HCT116 (cell line): ENCODE data around the gene TMEM126B. TPM values are rescaled to one million over a fixed set of nuclear protein-coding genes. Genes with fewer than 3 reads are reported as not detected.

Experiments used
- ATAC-seq: fragments of 200-7000 bp; cut with Tn5 transposase; 2 replicates; pipeline ENCODE4 v1.9.1; 2020; ENCODE audit warnings: mild to moderate bottlenecking, moderate library complexity
- BruUV-seq: library from RNA; stranded (reverse); fragments of 400-500 nt; replicated peaks from 2 replicates; lab custom pipeline; 2021; lab: Mats Ljungman, UMichigan
- CTCF ChIA-PET: fragments of 300-600 bp; sonication (Branson Sonifier 250); formaldehyde crosslinking; loops from one replicate; lab custom pipeline; 2021; ENCODE audit warnings: antibody characterized with exemption; lab: Charles Lee
- POLR2A ChIA-PET: fragments of 300-600, 350-600 bp; sonication (Branson Sonifier 250); formaldehyde crosslinking; loops from one replicate; lab custom pipeline; 2021; ENCODE audit warnings: antibody characterized with exemption; lab: Charles Lee
- RAD21 ChIA-PET, 2 experiments: fragments of 300-600 bp; sonication (Branson Sonifier 250); formaldehyde crosslinking; loops; one replicate each; lab custom pipeline; 2023; ENCODE audit warnings: low total read pairs in 2 of 2; ENCODE audit not compliant: uncharacterized antibody in 2 of 2, unreplicated experiment in 2 of 2, low non-redundant PET in 1 of 2; lab: Charles Lee
- DNase-seq: peaks from one replicate; pipeline ENCODE4 v3.0.0-alpha.2; 2010; ENCODE audit warnings: low read depth, low spot score
- H2AFZ ChIP-seq: fragments of 200-600 bp; shearing (Covaris generic), sonication (generic); 2 replicates; pipeline ENCODE4 v1.6.1; 2017; ENCODE audit warnings: low read depth, mixed run types, mixed read lengths, antibody characterized with exemption, low read length; ENCODE audit not compliant: poor library complexity, severe bottlenecking
- H3K27ac ChIP-seq: 2 replicates; pipeline ENCODE4 v1.5.1; 2012; ENCODE audit warnings: low read depth, low read length
- H3K27me3 ChIP-seq: fragments of 200-600 bp; sonication (generic); 2 replicates; pipeline ENCODE4 v1.6.1; 2016; ENCODE audit warnings: mixed run types, low read length, mixed read lengths; ENCODE audit not compliant: insufficient read depth
- H3K36me3 ChIP-seq, 2 experiments: fragments of 200-500 bp in 1 of 2; fragments of 200-600 bp in 1 of 2; sonication (Bioruptor generic) in 1 of 2; sonication (generic) in 1 of 2; 2 replicates each; pipeline versions ENCODE4 v1.5.1 to v1.6.1; 2014 to 2016; ENCODE audit warnings: low read length in 2 of 2, inconsistent platforms in 1 of 2, mixed read lengths in 1 of 2, mixed run types in 1 of 2; ENCODE audit not compliant: insufficient read depth in 2 of 2, control insufficient read depth in 1 of 2
- H3K4me1 ChIP-seq, 2 experiments: fragments of 200-600 bp in 1 of 2; sonication (generic) in 1 of 2; 2 replicates each; pipeline versions ENCODE4 v1.5.1 to v1.6.1; 2012 to 2017; ENCODE audit warnings: low read length in 2 of 2, inconsistent platforms in 1 of 2, mild to moderate bottlenecking in 1 of 2, mixed read lengths in 1 of 2, mixed run types in 1 of 2, moderate library complexity in 1 of 2; ENCODE audit not compliant: insufficient read depth in 2 of 2, control insufficient read depth in 1 of 2
- H3K4me2 ChIP-seq: fragments of 200-600 bp; sonication (generic); 2 replicates; pipeline ENCODE4 v1.6.1; 2017; ENCODE audit warnings: mixed run types, low read length, mixed read lengths
- H3K4me3 ChIP-seq, 2 experiments: fragments of 200-600 bp in 1 of 2; sonication (generic) in 1 of 2; replicated peaks in 1 of 2; 2 replicates each; pipeline ENCODE4 v1.5.1; 2011 to 2016; ENCODE audit warnings: low read length in 2 of 2, control low read depth in 1 of 2, low read depth in 1 of 2, mild to moderate bottlenecking in 1 of 2, mixed read lengths in 1 of 2, mixed run types in 1 of 2
- H3K79me2 ChIP-seq: fragments of 200-600 bp; sonication (generic); 2 replicates; pipeline ENCODE4 v1.6.1; 2017; ENCODE audit warnings: mild to moderate bottlenecking, mixed run types, low read length, moderate library complexity, mixed read lengths; ENCODE audit not compliant: insufficient read depth
- H3K9ac ChIP-seq: fragments of 200-600 bp; sonication (generic); 2 replicates; pipeline ENCODE4 v1.6.1; 2016; ENCODE audit warnings: low read length, mixed read lengths
- H3K9me2 ChIP-seq: fragments of 200-600 bp; sonication (generic), shearing (Covaris generic); 2 replicates; pipeline ENCODE4 v1.6.1; 2017; ENCODE audit warnings: mixed run types, mild to moderate bottlenecking, moderate library complexity; ENCODE audit not compliant: insufficient read depth
- H3K9me3 ChIP-seq, 2 experiments: fragments of 200-500 bp in 1 of 2; fragments of 200-600 bp in 1 of 2; sonication (Bioruptor generic) in 1 of 2; sonication (generic) in 1 of 2; 2 replicates each; pipeline ENCODE4 v1.6.1; 2014 to 2017; ENCODE audit warnings: low read length in 2 of 2, mixed read lengths in 2 of 2, inconsistent platforms in 1 of 2, low read depth in 1 of 2, mild to moderate bottlenecking in 1 of 2, mixed run types in 1 of 2, moderate library complexity in 1 of 2; ENCODE audit not compliant: control insufficient read depth in 1 of 2, insufficient read depth in 1 of 2
- H4K20me1 ChIP-seq: fragments of 200-600 bp; sonication (generic), shearing (Covaris generic); 2 replicates; pipeline ENCODE4 v1.6.1; 2017; ENCODE audit warnings: mixed run types, mild to moderate bottlenecking, moderate library complexity; ENCODE audit not compliant: insufficient read depth
- ATF3 ChIP-seq: IDR thresholded peaks from 2 replicates; pipeline ENCODE4 v1.6.1; 2012
- ELF1 ChIP-seq: IDR thresholded peaks from 2 replicates; pipeline ENCODE4 v1.6.1; 2012; ENCODE audit warnings: low read depth, borderline replicate concordance
- EZH2 ChIP-seq: fragments of 200-600 bp; sonication (generic); IDR thresholded peaks from 2 replicates; pipeline ENCODE4 v1.6.1; 2017; ENCODE audit warnings: antibody characterized with exemption, mixed run types
- FOSL1 ChIP-seq: IDR thresholded peaks from 2 replicates; pipeline ENCODE4 v1.6.1; 2012; ENCODE audit warnings: low read depth
- REST ChIP-seq: IDR thresholded peaks from 2 replicates; pipeline ENCODE4 v1.6.1; 2012; ENCODE audit warnings: low read depth
- SRF ChIP-seq: IDR thresholded peaks from 2 replicates; pipeline ENCODE4 v1.6.1; 2012; ENCODE audit warnings: low read depth
- TCF7L2 ChIP-seq: IDR thresholded peaks from 2 replicates; pipeline ENCODE4 v1.7.0; 2011; ENCODE audit warnings: borderline replicate concordance, inconsistent platforms; ENCODE audit not compliant: insufficient read depth, insufficient read length; ENCODE audit errors: extremely low read depth
- YY1 ChIP-seq: IDR thresholded peaks from 2 replicates; pipeline ENCODE4 v1.6.1; 2011; ENCODE audit warnings: low read length, low read depth, moderate library complexity, mild to moderate bottlenecking; ENCODE audit not compliant: insufficient replicate concordance; ENCODE audit errors: extremely low read depth
- ZBTB33 ChIP-seq: IDR thresholded peaks from 2 replicates; pipeline ENCODE4 v1.6.1; 2011; ENCODE audit warnings: mild to moderate bottlenecking, low read length, moderate library complexity; ENCODE audit not compliant: insufficient replicate concordance; ENCODE audit errors: extremely low read depth
- ZFX ChIP-seq: fragments of 450-650 bp; IDR thresholded peaks from 2 replicates; pipeline ENCODE4 v1.6.1; 2017
- ZNF274 ChIP-seq: fragments of 200-500 bp; sonication (Bioruptor generic); IDR thresholded peaks from 2 replicates; pipeline ENCODE4 v1.6.1; 2014; ENCODE audit warnings: mild to moderate bottlenecking, low read depth, low read length, inconsistent platforms
- intact Hi-C: fragments of 100-400 bp; cut with micrococcal nuclease; formaldehyde crosslinking; loops from 2 replicates; pipeline ENCODE4 v1.10.0; 2022
- total RNA-seq: library from RNA; stranded (reverse); gene quantifications from one replicate; pipeline ENCODE4 v1.2.1, GENCODE V29; 2021; ENCODE audit not compliant: unreplicated experiment

Gene TMEM126B
- total RNA-seq, 1 experiment from 2014 or later = 49.0 TPM

- TF ChIP-seq REST (no peak), SRF (peak; percentile 72)
- TF ChIP-seq, all 23 proteins: peak for 13
Observed at GRCh38 chr11:85647604-85648299, 19.4 kb downstream of the TMEM126B start, which contains the start of gene TMEM126A (continued).

- Histone ChIP-seq H4K20me1 (no peaks in the 10 kb centered on the region), H2AFZ (no peak overlapping the region), H3K4me2 (no peak overlapping the region), H3K27ac (no peak overlapping the region), H3K79me2 (peaks cover 44% of the 10 kb centered on the region), H3K9me3 (no peaks in the 10 kb centered on the region), H3K4me1 (peaks cover 4 to 15% of the 10 kb centered on the region in 2 experiments; a peak in 3 of 4 replicates), H3K4me3 (no peak overlapping the region), H3K36me3 (peaks cover 0 to 10% of the 10 kb centered on the region in 2 experiments; a peak in 3 of 4 replicates), H3K27me3 (no peaks in the 10 kb centered on the region), H3K9me2 (no peaks in the 10 kb centered on the region), H3K9ac (no peak overlapping the region)
- RAD21 ChIA-PET = no interaction called here
- POLR2A ChIA-PET = interaction anchor here (2.1 kb wide), 1 partner anchor 13 kb away, joined by 9 read pairs; the partner anchor contains the start of gene CREBZF
- intact Hi-C loops = no loop called here
- DNase-seq (no peak), ATAC-seq (no peak)
- CTCF ChIA-PET = no interaction called here
- BruUV-seq = no TSS peak
- TF ChIP-seq YY1 (no peak), ATF3 (no peak), TCF7L2 (no peak), ZBTB33 (no peak), REST (no peak), FOSL1 (no peak), ELF1 (no peak), SRF (no peak), EZH2 (no peak), ZFX (no peak), ZNF274 (no peak)
Observed at GRCh38 chr11:85651118-85651517, 22.7 kb downstream of the TMEM126B start.
